GM21825 (cell line): ENCODE results near the gene SWSAP1.
"Not testable (repeated sequence)": the region's sequence is repeated elsewhere in the genome, so short reads cannot be mapped to it uniquely, and the experiment has no call there.

ENCODE experiments used
- ATAC-seq: cut with Tn5 transposase; IDR thresholded peaks from one replicate; pipeline ENCODE4 v1.9.1; 2021; ENCODE audit warnings: mild to moderate bottlenecking, moderate library complexity; ENCODE audit not compliant: unreplicated experiment

Gene SWSAP1

GRCh38 chr19:11377756-11378155, 3.3 kb downstream of the SWSAP1 start:
- ATAC-seq, result no peak

GRCh38 chr19:11378319-11379189, 4.1 kb downstream of the SWSAP1 start:
- no peak for ATAC-seq

GRCh38 chr19:11379269-11379845, 4.9 kb downstream of the SWSAP1 start:
- ATAC-seq, result not testable (repeated sequence)

GRCh38 chr19:11379857-11380350, 5.4 kb downstream of the SWSAP1 start:
- no peak for ATAC-seq

- peak; percentile 68 for ATAC-seq
Observed at GRCh38 chr19:11380653-11381537, 6.4 kb downstream of the SWSAP1 start.

- no peak for ATAC-seq
Observed at GRCh38 chr19:11382898-11383705, 8.6 kb downstream of the SWSAP1 start.

GRCh38 chr19:11383706-11384048, 9.2 kb downstream of the SWSAP1 start:
- no peak for ATAC-seq

GRCh38 chr19:11384778-11385129, 10.3 kb downstream of the SWSAP1 start:
- no peak for ATAC-seq

GRCh38 chr19:11387162-11388034, 12.9 kb downstream of the SWSAP1 start:
- ATAC-seq, result no peak

GRCh38 chr19:11390359-11390758, 15.9 kb downstream of the SWSAP1 start:
- ATAC-seq, result no peak

- no peak for ATAC-seq
Observed at GRCh38 chr19:11390933-11391680, 16.6 kb downstream of the SWSAP1 start.

GRCh38 chr19:11397089-11397610, 22.7 kb downstream of the SWSAP1 start:
- no peak for ATAC-seq

- ATAC-seq, result no peak
Observed at GRCh38 chr19:11399667-11400066, 25.2 kb downstream of the SWSAP1 start.

GRCh38 chr19:11400798-11401197, 26.3 kb downstream of the SWSAP1 start:
- no peak for ATAC-seq

- no peak for ATAC-seq
Observed at GRCh38 chr19:11401808-11402543, 27.5 kb downstream of the SWSAP1 start.

GRCh38 chr19:11404588-11405222, 30.2 kb downstream of the SWSAP1 start:
- no peak for ATAC-seq

- no peak for ATAC-seq
Observed at GRCh38 chr19:11405846-11406643, 31.6 kb downstream of the SWSAP1 start.
